Peyer's patch (tissue), 4 donors: ENCODE results near the gene STK38L. TPM values are rescaled to one million over a fixed set of nuclear protein-coding genes. Genes with fewer than 3 reads are reported as not detected.

Source experiments
- DNase-seq, 3 donors: peaks; one replicate each; pipeline ENCODE4 v3.0.0-alpha.2; 2017 to 2019
- H3K27ac ChIP-seq, 4 donors: fragments of 200-600 bp; sonication (generic); one replicate each; pipeline ENCODE4 v1.5.1; 2016 to 2019
- H3K27me3 ChIP-seq, 2 donors: fragments of 200-600 bp; sonication (generic); one replicate each; pipeline ENCODE4 v1.5.1; 2019
- H3K36me3 ChIP-seq, 3 donors: fragments of 200-600 bp; sonication (generic); one replicate each; pipeline ENCODE4 v1.5.1; 2016 to 2019
- H3K4me1 ChIP-seq, 4 donors: fragments of 200-600 bp; sonication (generic); one replicate each; pipeline ENCODE4 v1.5.1; 2016 to 2019
- H3K4me3 ChIP-seq, 4 donors: fragments of 200-600 bp; sonication (generic); 1 replicate in 3 of 4; 2 replicates in 1 of 4; pipeline ENCODE4 v1.5.1; 2016 to 2019; ENCODE audit warnings: mild to moderate bottlenecking in 1 of 4
- H3K9me3 ChIP-seq, 4 donors: fragments of 200-600 bp; sonication (generic); one replicate each; pipeline ENCODE4 v1.5.1; 2016 to 2019; ENCODE audit warnings: mild to moderate bottlenecking in 1 of 4
- CTCF ChIP-seq, 6 experiments: fragments of 450-650 bp in 4 of 6; fragments of 200-600 bp in 2 of 6; sonication (generic) in 1 of 6; IDR thresholded peaks; one replicate each; pipeline ENCODE4 v1.5.1; 2017 to 2019; ENCODE audit warnings: antibody characterized with exemption in 6 of 6, mild to moderate bottlenecking in 3 of 6, moderate library complexity in 1 of 6
- POLR2A ChIP-seq, 2 donors: fragments of 450-650 bp; IDR thresholded peaks; one replicate each; pipeline ENCODE4 v1.5.1; 2017; ENCODE audit warnings: antibody characterized with exemption in 2 of 2, mild to moderate bottlenecking in 2 of 2, moderate library complexity in 2 of 2
- total RNA-seq, 4 donors: library from RNA; depleted of rRNA; stranded (reverse); fragments of >200 nt; gene quantifications; one replicate each; pipeline ENCODE4 v1.1.0, GENCODE V29; 2016

Gene STK38L
- total RNA-seq, 4 donors from 2014 or later: 19.6 to 33.0 (median 22.1) TPM

DNA sequence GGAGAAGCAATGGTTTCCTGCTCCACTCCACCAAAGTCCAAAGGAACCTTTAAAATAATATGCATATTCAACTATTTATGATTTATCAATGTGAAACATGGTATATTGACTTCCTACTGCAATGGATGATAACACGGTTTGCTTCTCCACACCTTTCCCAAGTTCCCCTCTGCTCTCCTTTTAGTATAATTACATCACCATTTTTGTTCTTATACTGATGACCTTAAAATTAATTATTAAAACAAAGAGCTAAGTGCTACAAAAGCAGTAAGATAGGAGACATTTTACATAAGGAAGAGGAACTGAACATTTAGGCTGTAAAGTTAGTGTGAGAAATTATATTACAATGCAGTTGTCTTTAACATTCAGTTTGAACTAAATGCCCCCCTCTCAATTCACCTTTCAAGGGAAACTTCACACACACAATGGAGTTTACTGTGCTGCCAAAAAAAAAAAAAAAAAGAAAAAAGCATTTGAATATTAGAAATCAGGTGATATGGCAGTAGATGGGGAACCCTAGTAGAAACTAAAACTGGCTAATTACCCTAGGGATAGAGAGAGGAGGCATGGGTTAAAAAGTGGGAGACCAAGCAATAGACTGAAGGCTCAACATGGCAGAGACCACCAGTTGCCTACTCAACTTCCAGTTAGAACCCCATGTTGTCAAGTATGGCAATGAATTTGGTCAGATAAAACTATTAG, 37.1 kb upstream of the STK38L start:
- no peaks in the 10 kb centered on the region for H3K4me1 ChIP-seq
- no peak for DNase-seq
- no peaks in the 10 kb centered on the region for H3K27me3 ChIP-seq
- H3K4me3 ChIP-seq: no peak overlapping the region
- no peak overlapping the region for H3K27ac ChIP-seq
- H3K36me3 ChIP-seq: no peaks in the 10 kb centered on the region
- H3K9me3 ChIP-seq: no peaks in the 10 kb centered on the region
- TF ChIP-seq CTCF (IDR thresholded peaks at IDR 0.05) (no peak), POLR2A (IDR thresholded peaks at IDR 0.05) (no peak)

DNA sequence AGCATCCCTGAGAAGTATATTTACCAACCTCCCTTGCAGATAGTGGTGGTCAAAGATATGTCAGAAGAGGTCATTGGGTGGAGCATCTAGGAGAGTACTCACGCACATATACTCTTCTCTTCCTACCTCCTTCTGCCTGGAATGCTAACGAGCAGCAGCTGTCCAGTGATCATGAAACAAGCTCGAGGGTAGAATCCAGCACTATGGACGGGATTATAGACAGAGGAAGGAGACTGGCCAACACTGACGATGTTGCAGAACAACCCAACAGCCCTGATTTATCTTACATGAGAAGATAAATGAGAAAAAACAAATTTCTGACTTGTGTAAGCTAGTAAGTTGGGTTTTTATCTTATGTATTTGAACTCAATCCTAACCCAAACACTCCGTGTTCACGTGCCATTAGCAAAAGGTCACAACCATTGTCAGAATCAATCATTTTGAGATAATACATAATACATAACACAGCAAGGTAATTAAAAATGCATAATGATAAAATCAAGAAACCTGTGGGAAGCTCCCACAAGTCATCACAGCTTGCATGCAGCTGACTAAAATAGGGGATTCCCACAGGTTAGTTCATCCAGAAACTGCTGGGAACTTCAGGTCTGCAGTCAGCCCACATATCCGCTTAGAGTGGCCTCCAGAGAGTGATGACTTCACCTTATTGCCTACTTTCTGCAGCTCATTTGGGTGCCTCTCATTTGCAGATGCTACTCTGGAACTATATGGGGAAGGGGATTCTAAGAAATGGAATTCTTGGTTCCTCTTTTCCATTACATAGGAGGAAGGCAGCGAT, 36.3 kb upstream of the STK38L start:
- DNase-seq: no peak
- Histone ChIP-seq H3K4me3 (no peak overlapping the region), H3K9me3 (no peaks in the 10 kb centered on the region), H3K36me3 (no peaks in the 10 kb centered on the region), H3K27me3 (no peaks in the 10 kb centered on the region), H3K4me1 (no peaks in the 10 kb centered on the region), H3K27ac (no peak overlapping the region)
- no peak for TF ChIP-seq CTCF (IDR thresholded peaks at IDR 0.05)
- TF ChIP-seq POLR2A (IDR thresholded peaks at IDR 0.05): no peak

DNA sequence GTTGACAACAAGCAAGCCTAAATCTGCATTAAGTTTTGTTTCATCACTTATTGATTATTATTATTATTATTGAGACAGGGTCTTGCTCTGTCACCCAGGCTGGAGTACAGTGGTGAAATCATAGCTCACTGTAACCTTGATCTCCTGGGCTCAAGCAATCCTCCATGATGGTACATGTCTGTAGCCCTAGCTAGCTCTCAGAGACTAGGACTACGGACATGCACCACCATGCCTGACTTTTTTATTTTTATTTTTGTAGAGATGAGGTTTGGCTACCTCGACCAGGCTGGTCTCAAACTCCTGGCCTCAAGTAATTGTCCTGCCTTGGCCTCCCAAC, 35.7 kb upstream of the STK38L start:
- Histone ChIP-seq H3K4me1 (no peaks in the 10 kb centered on the region), H3K4me3 (no peak overlapping the region), H3K27ac (no peak overlapping the region), H3K9me3 (no peaks in the 10 kb centered on the region), H3K36me3 (no peaks in the 10 kb centered on the region), H3K27me3 (no peaks in the 10 kb centered on the region)
- TF ChIP-seq CTCF (IDR thresholded peaks at IDR 0.05) (no peak), POLR2A (IDR thresholded peaks at IDR 0.05) (no peak)
- no peak for DNase-seq

DNA sequence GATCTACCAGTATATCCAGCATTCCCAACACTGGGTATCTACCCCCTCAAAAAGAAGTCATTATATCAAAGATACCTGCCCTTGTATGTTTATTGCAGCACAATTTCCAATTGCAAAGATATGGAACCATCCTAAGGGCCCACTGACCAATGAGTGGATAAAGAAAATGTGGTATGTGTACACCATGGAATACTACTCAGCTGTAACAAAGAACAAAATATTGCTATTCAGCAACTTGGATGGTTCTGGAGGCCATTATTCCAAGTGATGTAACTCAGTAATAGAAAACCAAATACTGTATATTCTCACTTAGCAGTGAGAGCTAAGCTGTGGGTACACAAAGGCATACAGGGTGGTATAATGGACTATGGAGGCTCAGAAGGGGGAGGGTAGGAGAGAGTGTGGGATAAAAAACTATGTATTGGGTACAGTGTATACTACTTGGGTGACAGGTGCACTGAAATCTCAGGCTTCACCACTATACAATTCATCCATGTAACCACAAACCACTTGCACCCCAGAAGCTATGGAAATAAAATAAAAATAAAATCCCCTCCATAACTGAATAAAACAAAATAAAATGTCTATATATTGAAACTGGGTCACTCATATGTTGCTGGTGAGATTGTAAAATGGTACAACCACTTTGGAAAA, 34.7 kb upstream of the STK38L start:
- TF ChIP-seq POLR2A (IDR thresholded peaks at IDR 0.05) (no peak), CTCF (IDR thresholded peaks at IDR 0.05) (no peak)
- no peaks in the 10 kb centered on the region for H3K36me3 ChIP-seq

DNA sequence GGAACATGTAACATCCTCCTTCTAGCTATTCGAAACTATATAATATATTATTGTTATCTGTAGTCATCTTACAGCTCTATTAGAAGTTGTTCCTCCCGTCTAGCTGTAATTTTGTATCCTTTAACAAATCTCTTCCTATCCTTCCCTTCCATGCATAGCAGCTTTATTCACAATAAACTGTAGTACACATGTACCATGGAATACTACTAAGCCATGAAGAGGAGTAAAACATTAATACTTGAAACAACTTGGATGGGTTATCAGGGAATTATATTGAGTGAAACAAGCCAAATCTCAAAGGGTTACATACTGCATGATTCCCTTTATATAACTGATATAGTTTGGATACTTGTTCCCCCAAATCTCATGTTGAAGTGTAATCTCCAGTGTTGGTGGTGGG, 33.9 kb upstream of the STK38L start:
- H3K36me3 ChIP-seq: no peaks in the 10 kb centered on the region
- no peaks in the 10 kb centered on the region for H3K4me1 ChIP-seq
- TF ChIP-seq CTCF (IDR thresholded peaks at IDR 0.05) (no peak), POLR2A (IDR thresholded peaks at IDR 0.05) (no peak)
- no peak for DNase-seq
- no peaks in the 10 kb centered on the region for H3K9me3 ChIP-seq
- no peaks in the 10 kb centered on the region for H3K27me3 ChIP-seq
- no peak overlapping the region for H3K4me3 ChIP-seq
- no peak overlapping the region for H3K27ac ChIP-seq

More for the DNA sequence above, 34.7 kb upstream of the STK38L start:
- Histone ChIP-seq H3K9me3 (no peaks in the 10 kb centered on the region), H3K4me3 (no peak overlapping the region), H3K4me1 (no peaks in the 10 kb centered on the region), H3K27ac (no peak overlapping the region), H3K27me3 (no peaks in the 10 kb centered on the region)
- no peak for DNase-seq
